ENCODE measurements around the gene TUBGCP5.

Gene TUBGCP5

GRCh38 chr15:23038726-23039142, 635 bp downstream of the TUBGCP5 start:
- Histone ChIP-seq H3K4me2 (peak overlapping the region; percentile 75), H3K9ac (peak overlapping the region; percentile 93), H2AFZ (ENCODE audit: low read depth) (peak overlapping the region; percentile 84), H3K36me3 (ENCODE audit: insufficient read depth) (no peaks in the 10 kb centered on the region), H4K20me1 (ENCODE audit: insufficient read depth) (no peaks in the 10 kb centered on the region), H3K27me3 (ENCODE audit: insufficient read depth, low read depth) (no peaks in the 10 kb centered on the region), H3K4me3 (IDR thresholded peaks at IDR 0.05; ENCODE audit: insufficient read depth, low read depth, low read length) (no peak overlapping the region), H3K4me1 (ENCODE audit: low read depth, poor library complexity, severe bottlenecking) (peaks cover 14% of the 10 kb centered on the region), H3K79me2 (ENCODE audit: insufficient read depth, low read depth) (peaks cover 7% of the 10 kb centered on the region; the same call in 1 of the 2 replicates), H3K27ac (peak overlapping the region; percentile 72)
- TF ChIP-seq CTCF (conservative IDR thresholded peaks at IDR 0.05; ENCODE audit: low read depth, low read length): no peak

DNA sequence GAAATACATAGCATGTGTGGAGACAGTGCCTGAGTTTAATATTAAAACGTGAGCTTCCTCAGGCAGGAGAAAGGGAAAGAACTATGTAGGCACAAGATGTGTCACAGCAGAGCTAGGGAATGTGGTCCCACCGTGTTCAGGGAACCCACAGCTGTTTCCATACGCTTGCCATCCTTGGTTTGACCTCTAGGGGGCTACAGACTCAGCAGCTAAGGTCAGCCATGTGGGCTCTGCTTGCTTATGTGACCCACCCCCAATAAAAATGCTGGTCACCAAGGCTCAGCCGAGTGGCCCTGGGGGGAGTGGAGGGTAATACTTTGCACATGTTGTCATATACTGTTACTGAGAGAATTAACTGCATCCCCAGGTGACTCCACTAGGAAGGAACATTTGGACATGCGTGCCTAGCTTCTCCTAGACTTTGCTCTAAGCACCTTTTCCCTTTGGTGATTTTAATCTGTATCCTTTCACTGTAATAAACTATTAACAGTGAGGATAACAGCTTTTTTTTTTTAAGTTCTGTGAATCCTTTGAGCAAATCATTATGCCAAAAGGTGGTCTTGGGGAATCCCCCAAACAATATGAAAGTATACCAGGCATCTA, 3.3 kb downstream of the TUBGCP5 start:
- no peak overlapping the region for H3K4me3 ChIP-seq (IDR thresholded peaks at IDR 0.05; ENCODE audit: insufficient read depth, low read depth, low read length)
- peaks cover 7% of the 10 kb centered on the region; the same call in 1 of the 2 replicates for H3K79me2 ChIP-seq (ENCODE audit: insufficient read depth, low read depth)
- no peak overlapping the region for H3K27ac ChIP-seq
- no peaks in the 10 kb centered on the region for H3K27me3 ChIP-seq (ENCODE audit: insufficient read depth, low read depth)
- peaks cover 14% of the 10 kb centered on the region for H3K4me1 ChIP-seq (ENCODE audit: low read depth, poor library complexity, severe bottlenecking)
- H4K20me1 ChIP-seq (ENCODE audit: insufficient read depth): no peaks in the 10 kb centered on the region
- no peaks in the 10 kb centered on the region for H3K36me3 ChIP-seq (ENCODE audit: insufficient read depth)
- no peak overlapping the region for H3K4me2 ChIP-seq
- H2AFZ ChIP-seq (ENCODE audit: low read depth): no peak overlapping the region
- peak; percentile 93 for TF ChIP-seq CTCF (conservative IDR thresholded peaks at IDR 0.05; ENCODE audit: low read depth, low read length)
- H3K9ac ChIP-seq: no peak overlapping the region

GRCh38 chr15:23033979-23034378, 5.4 kb downstream of the TUBGCP5 start:
- H3K27me3 ChIP-seq (ENCODE audit: insufficient read depth, low read depth): no peaks in the 10 kb centered on the region
- H3K4me3 ChIP-seq (IDR thresholded peaks at IDR 0.05; ENCODE audit: insufficient read depth, low read depth, low read length): no peak overlapping the region
- no peaks in the 10 kb centered on the region for H4K20me1 ChIP-seq (ENCODE audit: insufficient read depth)
- TF ChIP-seq CTCF (conservative IDR thresholded peaks at IDR 0.05; ENCODE audit: low read depth, low read length): no peak
- no peak overlapping the region for H3K4me2 ChIP-seq
- no peaks in the 10 kb centered on the region for H3K36me3 ChIP-seq (ENCODE audit: insufficient read depth)
- H3K9ac ChIP-seq: no peak overlapping the region
- peaks cover 7% of the 10 kb centered on the region; the same call in 1 of the 2 replicates for H3K79me2 ChIP-seq (ENCODE audit: insufficient read depth, low read depth)
- H2AFZ ChIP-seq (ENCODE audit: low read depth): no peak overlapping the region
- peaks cover 14% of the 10 kb centered on the region for H3K4me1 ChIP-seq (ENCODE audit: low read depth, poor library complexity, severe bottlenecking)
- H3K27ac ChIP-seq: no peak overlapping the region

- Histone ChIP-seq H3K27me3 (ENCODE audit: insufficient read depth, low read depth) (no peaks in the 10 kb centered on the region), H3K9ac (no peak overlapping the region), H3K4me3 (IDR thresholded peaks at IDR 0.05; ENCODE audit: insufficient read depth, low read depth, low read length) (no peak overlapping the region), H3K36me3 (ENCODE audit: insufficient read depth) (0 out of 2 replicates have a peak, but pooled peaks cover 5% of the 10 kb centered on the region), H3K27ac (no peak overlapping the region), H4K20me1 (ENCODE audit: insufficient read depth) (no peaks in the 10 kb centered on the region), H3K79me2 (ENCODE audit: insufficient read depth, low read depth) (no peaks in the 10 kb centered on the region), H3K4me1 (ENCODE audit: low read depth, poor library complexity, severe bottlenecking) (no peaks in the 10 kb centered on the region), H3K4me2 (no peak overlapping the region), H2AFZ (ENCODE audit: low read depth) (no peak overlapping the region)
- TF ChIP-seq CTCF (conservative IDR thresholded peaks at IDR 0.05; ENCODE audit: low read depth, low read length): no peak
Observed at GRCh38 chr15:23026218-23026617, 13.2 kb downstream of the TUBGCP5 start.

All from KMS-11 (cell line).